ENCODE measurements around the gene DCTD. TPM values are rescaled to one million over a fixed set of nuclear protein-coding genes. Genes with fewer than 3 reads are reported as not detected.

DCTD gene
- total RNA-seq, 2 experiments from 2014 or later: 115 to 117 TPM

DNA sequence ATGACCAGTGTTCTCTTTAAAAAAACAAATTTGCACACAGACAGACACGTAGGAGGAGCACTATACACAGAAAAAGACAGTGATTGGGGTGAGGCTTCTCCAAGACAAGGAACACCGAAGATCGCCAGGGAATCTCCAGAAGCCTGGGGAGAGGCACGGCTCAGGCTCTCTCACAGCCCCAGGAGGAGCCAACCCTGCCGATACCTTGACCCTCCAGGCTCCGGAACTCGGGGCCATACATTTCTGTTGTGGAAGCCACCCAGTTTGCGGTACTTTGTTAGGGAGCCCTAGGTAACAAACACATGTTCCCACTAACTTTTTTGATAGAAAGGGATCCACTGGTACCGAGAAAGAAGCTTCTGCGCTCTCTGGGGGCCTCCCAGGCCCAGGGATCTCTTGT, 55.8 kb downstream of the DCTD start:
- no peak for DNase-seq
- Mint-ChIP-seq H3K36me3 (peaks cover 4% of the 10 kb centered on the region), H3K27me3 (no peaks in the 10 kb centered on the region), H3K4me1 (ENCODE audit: low read depth) (no peaks in the 10 kb centered on the region), H3K9me3 (peaks cover 6% of the 10 kb centered on the region), H3K27ac (no peak overlapping the region), H3K4me3 (no peak overlapping the region)
- intact Hi-C loops (cut with micrococcal nuclease): no loop called here
- ChIA-PET POLR2A (no interaction called here), CTCF (no interaction called here)

DNA sequence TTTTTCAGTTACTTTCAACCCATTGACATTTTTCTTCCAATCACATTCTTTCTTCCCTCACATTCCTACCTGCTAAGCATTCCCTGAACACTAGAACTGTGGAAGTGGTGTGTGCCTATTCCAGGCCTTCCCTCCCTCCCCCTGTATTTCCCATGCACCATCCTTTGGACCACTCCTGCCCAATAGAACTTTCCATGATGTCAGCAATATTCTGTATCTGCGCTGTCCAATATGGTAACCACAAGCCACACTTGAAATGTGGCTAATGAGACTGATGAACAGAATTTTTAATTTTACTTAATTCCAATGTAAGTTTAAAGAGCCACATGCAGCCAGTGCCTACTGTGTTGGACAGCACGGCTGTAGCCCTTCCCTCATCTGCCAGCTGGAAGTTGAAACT, 57.5 kb downstream of the DCTD start:
- Mint-ChIP-seq H3K27ac (no peak overlapping the region), H3K4me3 (no peak overlapping the region), H3K36me3 (peaks cover 4% of the 10 kb centered on the region), H3K27me3 (no peaks in the 10 kb centered on the region), H3K9me3 (peaks cover 6% of the 10 kb centered on the region), H3K4me1 (ENCODE audit: low read depth) (no peaks in the 10 kb centered on the region)
- POLR2A ChIA-PET: no interaction called here
- no peak for DNase-seq
- intact Hi-C loops (cut with micrococcal nuclease): no loop called here
- CTCF ChIA-PET: no interaction called here

DNA sequence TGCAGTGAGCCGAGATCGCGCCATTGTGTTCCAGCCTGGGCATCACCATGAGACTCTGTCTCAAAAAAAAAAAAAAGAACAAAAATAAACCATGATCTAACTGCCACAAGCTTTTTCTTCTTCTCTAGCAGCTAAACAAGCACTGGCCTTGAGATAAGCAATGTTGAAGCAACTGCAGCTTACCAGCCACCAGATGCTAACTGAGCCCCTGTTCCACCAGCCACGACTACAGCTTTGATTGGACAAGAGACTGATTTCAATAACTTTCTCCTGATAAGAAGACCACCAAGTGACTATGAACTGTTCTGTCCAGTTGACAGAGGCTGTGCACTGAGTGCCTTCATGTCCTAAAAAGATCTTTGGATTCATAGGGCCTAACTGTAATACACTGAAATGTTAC, 58.5 kb downstream of the DCTD start:
- Mint-ChIP-seq H3K9me3 (peaks cover 12% of the 10 kb centered on the region), H3K4me1 (ENCODE audit: low read depth) (no peaks in the 10 kb centered on the region), H3K27ac (no peak overlapping the region), H3K36me3 (peaks cover 5% of the 10 kb centered on the region), H3K4me3 (no peak overlapping the region), H3K27me3 (no peaks in the 10 kb centered on the region)
- CTCF ChIA-PET: no interaction called here
- intact Hi-C loops (cut with micrococcal nuclease): no loop called here
- no peak for DNase-seq
- POLR2A ChIA-PET: no interaction called here

DNA sequence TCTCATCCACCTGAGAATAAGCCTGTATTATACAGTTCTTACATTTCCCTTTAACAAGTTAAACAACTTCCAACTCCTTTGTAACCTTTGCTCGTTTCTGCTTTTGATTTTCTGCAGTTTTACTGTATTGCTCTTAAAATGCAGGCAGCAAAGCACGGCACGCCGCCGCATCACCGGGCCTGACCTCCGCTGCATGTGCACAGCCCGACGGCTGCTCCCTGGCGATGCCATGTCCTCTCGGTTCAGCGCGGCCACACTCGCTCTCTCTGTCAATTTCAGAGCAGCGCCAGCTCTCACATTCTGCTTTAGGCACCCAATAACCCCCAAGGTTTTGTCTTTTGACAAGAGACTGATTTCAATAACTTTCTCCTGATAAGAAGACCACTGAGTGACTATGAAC, 60.3 kb downstream of the DCTD start:
- CTCF ChIA-PET: no interaction called here
- Mint-ChIP-seq H3K36me3 (peaks cover 5% of the 10 kb centered on the region), H3K4me3 (no peak overlapping the region)

DNA sequence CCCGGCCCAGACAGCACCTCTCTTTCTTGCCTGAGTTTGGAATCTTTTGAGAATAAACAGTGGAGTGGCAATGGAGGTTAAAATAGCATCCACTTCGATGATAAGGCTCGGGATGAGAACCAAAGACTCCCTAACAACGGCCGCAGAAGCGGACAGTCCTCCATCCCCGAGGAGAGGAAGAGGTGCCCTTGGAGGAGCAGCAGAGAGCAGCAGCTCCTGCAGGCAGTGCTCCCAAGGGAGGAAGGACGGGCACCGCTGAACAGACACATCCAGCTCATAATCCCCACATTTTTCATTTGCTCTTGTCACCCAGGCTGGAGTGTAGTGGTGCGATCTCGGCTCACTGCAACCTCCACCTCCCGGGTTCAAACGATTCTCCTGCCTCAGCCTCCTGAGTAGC, 61.3 kb downstream of the DCTD start:
- CTCF ChIA-PET: no interaction called here
- intact Hi-C loops (cut with micrococcal nuclease): no loop called here

More for the DNA sequence above, 60.3 kb downstream of the DCTD start:
- Mint-ChIP-seq H3K27ac (no peak overlapping the region), H3K9me3 (peaks cover 16% of the 10 kb centered on the region), H3K4me1 (ENCODE audit: low read depth) (no peaks in the 10 kb centered on the region), H3K27me3 (no peaks in the 10 kb centered on the region)
- intact Hi-C loops (cut with micrococcal nuclease): no loop called here
- POLR2A ChIA-PET: no interaction called here
- no peak for DNase-seq

DNA sequence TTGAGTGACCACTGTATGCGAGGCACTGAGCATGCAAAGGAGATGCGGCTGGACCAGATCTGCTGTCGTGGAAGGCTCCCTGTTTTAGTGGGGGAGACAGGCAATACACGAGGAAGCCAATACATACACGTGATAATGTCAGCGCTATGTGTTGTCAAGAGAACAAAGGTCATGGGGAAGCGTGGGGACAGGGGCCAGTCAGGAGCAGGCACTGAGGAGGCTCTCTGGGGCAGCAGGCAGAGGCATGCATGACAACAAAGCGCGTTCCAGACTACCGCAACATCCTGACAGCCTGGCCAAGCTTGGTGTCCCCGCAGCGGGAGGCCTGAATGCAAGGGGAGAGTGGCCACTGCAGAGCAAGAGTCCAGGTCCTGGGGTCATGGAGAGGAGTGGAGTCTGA, 61.9 kb downstream of the DCTD start:
- intact Hi-C loops (cut with micrococcal nuclease): no loop called here
- no peaks in the 10 kb centered on the region for H3K27me3 Mint-ChIP-seq
- POLR2A ChIA-PET: no interaction called here
- H3K4me3 Mint-ChIP-seq: no peak overlapping the region
- no peak for DNase-seq
- H3K9me3 Mint-ChIP-seq: peaks cover 14% of the 10 kb centered on the region
- CTCF ChIA-PET: no interaction called here
- H3K36me3 Mint-ChIP-seq: peaks cover 5% of the 10 kb centered on the region
- no peak overlapping the region for H3K27ac Mint-ChIP-seq
- no peaks in the 10 kb centered on the region for H3K4me1 Mint-ChIP-seq (ENCODE audit: low read depth)

More for the DNA sequence above, 61.3 kb downstream of the DCTD start:
- Mint-ChIP-seq H3K27ac (no peak overlapping the region), H3K9me3 (peaks cover 15% of the 10 kb centered on the region), H3K4me3 (no peak overlapping the region), H3K4me1 (ENCODE audit: low read depth) (no peaks in the 10 kb centered on the region), H3K27me3 (no peaks in the 10 kb centered on the region), H3K36me3 (peaks cover 5% of the 10 kb centered on the region)
- no peak for DNase-seq
- POLR2A ChIA-PET: no interaction called here

DNA sequence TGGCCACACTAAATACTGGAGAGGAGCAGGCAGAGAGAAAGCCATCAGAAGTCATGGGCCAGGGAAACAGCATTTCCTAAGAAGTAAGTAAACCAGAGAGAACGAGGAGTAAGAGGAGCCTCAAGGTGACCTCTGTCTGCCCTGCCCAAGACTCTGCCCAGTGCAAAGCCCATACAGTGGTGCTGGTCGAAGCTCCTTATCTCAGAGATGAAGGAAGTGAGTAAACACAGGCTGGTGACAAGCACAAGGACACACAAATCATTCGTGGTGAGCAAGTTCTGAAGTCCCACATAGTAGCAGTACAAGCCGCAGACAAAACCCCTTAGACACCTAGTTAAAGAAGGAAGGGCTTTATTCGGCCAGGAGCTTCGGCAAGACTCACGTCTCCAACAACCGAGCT, 62.7 kb downstream of the DCTD start:
- Mint-ChIP-seq H3K27me3 (no peaks in the 10 kb centered on the region), H3K36me3 (peaks cover 2% of the 10 kb centered on the region), H3K4me3 (no peak overlapping the region), H3K9me3 (peaks cover 10% of the 10 kb centered on the region), H3K27ac (no peak overlapping the region), H3K4me1 (ENCODE audit: low read depth) (no peaks in the 10 kb centered on the region)
- POLR2A ChIA-PET: no interaction called here
- intact Hi-C loops (cut with micrococcal nuclease): no loop called here
- DNase-seq: no peak
- CTCF ChIA-PET: no interaction called here

DNA sequence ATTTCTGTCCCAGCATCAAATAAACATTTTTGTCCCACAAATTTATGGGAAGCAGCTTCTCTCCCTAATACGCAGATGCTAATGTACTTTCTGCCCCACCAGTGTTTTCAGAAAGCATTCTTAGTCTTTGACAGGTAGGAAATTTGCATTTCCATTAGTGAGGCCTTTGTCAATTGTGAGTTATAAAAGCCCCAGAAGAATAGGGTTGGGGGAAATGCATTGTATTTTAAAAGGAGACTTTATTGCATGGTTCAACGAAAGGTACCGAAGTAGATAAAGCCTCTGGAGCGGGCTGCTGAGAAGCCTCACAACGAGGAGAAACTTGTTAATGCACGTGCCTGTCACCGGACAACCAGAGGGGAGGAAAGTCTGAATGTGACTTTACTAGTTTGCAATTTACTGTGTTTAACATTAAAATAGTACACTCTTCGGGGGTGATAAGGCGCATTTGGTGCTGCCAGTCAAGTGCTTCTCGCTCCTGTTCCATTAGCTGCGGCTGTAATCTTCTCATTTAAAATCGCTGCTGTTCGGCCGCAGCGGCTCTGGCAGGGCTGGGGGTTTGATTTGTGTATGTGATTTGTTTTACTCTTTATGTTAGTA, 63.4 kb downstream of the DCTD start:
- ChIA-PET POLR2A (no interaction called here), CTCF (no interaction called here)
- no peak for DNase-seq
- no peak overlapping the region for H3K27ac Mint-ChIP-seq
- H3K36me3 Mint-ChIP-seq: peaks cover 2% of the 10 kb centered on the region
- H3K9me3 Mint-ChIP-seq: peaks cover 10% of the 10 kb centered on the region
- no peak overlapping the region for H3K4me3 Mint-ChIP-seq
- no peaks in the 10 kb centered on the region for H3K27me3 Mint-ChIP-seq
- H3K4me1 Mint-ChIP-seq (ENCODE audit: low read depth): no peaks in the 10 kb centered on the region
- intact Hi-C loops (cut with micrococcal nuclease): no loop called here

DNA sequence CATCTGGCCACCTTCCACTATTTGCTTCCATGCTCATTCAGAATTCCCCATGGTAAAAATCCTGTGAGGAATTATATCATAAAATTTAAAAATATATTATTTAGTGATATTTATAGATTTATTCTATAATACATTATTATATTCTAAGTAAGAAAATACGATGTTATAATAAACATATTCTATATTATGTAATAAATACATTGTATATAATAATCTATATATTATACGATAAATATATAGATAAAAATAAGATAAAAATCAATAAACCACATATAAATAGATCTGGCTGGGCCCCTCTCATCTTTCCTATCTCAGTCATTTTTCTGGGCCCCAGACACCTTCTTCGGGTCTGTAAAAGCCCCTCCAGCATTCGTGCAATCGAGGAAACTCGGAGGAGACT, 68.5 kb downstream of the DCTD start:
- CTCF ChIA-PET: interaction anchor here (0.5 kb wide), 1 partner anchor 465 kb away, joined by 3 read pairs; no protein-coding TSS in a partner anchor
- Mint-ChIP-seq H3K36me3 (no peaks in the 10 kb centered on the region), H3K9me3 (peaks cover 4% of the 10 kb centered on the region), H3K27ac (no peak overlapping the region), H3K4me1 (ENCODE audit: low read depth) (no peaks in the 10 kb centered on the region), H3K4me3 (no peak overlapping the region), H3K27me3 (peaks cover 6% of the 10 kb centered on the region)
- intact Hi-C loops (cut with micrococcal nuclease): no loop called here
- POLR2A ChIA-PET: no interaction called here
- no peak for DNase-seq

DNA sequence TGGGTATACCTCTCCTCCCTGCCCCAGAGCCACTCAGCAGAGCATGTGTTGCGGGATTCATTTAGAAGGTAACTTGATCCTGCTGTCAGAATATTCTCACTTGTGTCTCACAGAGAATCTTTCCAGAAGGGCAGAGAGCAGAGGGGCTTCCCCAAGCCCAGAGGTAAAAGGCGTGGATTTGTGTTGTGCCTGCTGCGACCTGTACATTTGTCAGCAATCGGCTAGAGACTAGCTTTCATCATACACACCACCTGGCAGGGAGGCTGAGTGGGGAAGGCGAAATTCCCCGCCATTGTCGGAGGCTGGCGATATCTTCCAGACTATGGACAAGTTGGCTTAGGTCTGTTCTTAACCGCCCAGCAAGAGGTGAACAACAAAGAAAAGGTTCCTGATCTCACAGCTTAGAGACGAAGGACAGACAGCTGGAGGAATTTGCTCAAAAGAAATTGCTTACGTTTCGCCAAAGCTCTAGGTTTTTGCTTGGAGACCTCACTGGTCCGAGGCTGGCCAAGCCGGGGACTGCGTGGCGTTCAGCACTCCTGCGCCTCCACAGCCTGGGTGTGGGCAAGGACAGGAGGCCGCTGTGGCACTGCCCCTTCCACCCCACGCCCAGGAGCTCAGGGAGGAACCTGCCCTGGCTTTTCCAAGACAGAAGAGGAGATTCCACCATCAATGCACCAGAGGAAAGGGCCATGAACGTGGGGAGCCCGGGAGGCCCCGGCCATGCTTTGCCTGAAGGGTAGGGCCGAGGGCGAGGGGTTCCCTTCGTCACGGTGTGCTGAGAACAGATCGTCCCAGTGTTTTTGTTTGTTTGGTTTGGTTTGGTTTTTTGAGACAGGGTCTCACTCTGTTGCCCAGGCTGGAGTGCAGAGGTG, 69.4 kb downstream of the DCTD start:
- peaks cover 8% of the 10 kb centered on the region for H3K27me3 Mint-ChIP-seq
- CTCF ChIA-PET: interaction anchor here (0.5 kb wide), 1 partner anchor 464 kb away, joined by 3 read pairs; no protein-coding TSS in a partner anchor
- H3K9me3 Mint-ChIP-seq: no peaks in the 10 kb centered on the region
- H3K36me3 Mint-ChIP-seq: no peaks in the 10 kb centered on the region
- H3K27ac Mint-ChIP-seq: no peak overlapping the region
- intact Hi-C loops (cut with micrococcal nuclease): no loop called here
- no peaks in the 10 kb centered on the region for H3K4me1 Mint-ChIP-seq (ENCODE audit: low read depth)
- no peak overlapping the region for H3K4me3 Mint-ChIP-seq
- POLR2A ChIA-PET: interaction anchor here (0.5 kb wide), 1 partner anchor 21 kb away, joined by 3 read pairs; no protein-coding TSS in a partner anchor
- no peak for DNase-seq

DNA sequence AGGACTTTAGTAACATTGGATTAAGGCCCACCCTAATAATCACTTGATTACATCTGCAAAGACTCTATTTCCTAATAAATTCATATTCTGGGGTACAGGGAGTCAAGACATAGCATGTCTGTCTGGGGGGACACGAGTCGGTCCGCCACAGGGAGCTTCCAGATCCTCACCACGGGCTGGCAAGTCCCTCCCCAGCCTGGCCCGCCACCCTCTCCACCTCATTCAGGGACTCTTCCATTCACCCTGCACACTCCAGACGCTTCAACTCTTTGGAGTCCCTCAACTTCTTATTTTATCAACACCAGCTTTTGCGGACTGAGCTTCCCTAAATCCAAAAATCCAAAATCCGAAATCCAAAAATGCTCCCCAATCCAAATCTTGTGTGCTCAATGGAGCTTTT, 71.2 kb downstream of the DCTD start:
- no peaks in the 10 kb centered on the region for H3K4me1 Mint-ChIP-seq (ENCODE audit: low read depth)
- H3K4me3 Mint-ChIP-seq: no peak overlapping the region
- intact Hi-C loops (cut with micrococcal nuclease): no loop called here
- no peak overlapping the region for H3K27ac Mint-ChIP-seq
- peaks cover 8% of the 10 kb centered on the region for H3K27me3 Mint-ChIP-seq
- CTCF ChIA-PET: no interaction called here
- DNase-seq: no peak
- POLR2A ChIA-PET: no interaction called here
- H3K36me3 Mint-ChIP-seq: no peaks in the 10 kb centered on the region
- H3K9me3 Mint-ChIP-seq: no peaks in the 10 kb centered on the region

DNA sequence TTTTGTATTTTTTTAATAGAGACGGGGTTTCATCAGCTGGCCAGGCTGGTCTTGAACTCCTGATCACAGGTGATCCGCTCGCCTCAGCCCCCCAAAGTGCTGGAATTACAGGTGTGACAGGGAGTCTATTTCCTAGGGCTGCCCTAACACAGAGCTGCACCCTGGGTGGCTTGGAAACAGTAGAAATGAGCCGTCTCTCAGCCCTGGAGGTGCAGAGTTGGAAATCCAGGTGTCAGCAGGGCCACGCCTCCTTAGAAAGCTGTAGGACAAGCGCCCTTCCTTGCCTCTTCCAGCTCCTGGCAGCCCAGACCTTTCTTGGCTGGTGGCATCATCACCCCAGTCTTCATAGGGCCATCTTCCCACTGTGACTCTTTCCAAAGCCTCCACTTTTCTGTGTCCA, 71.6 kb downstream of the DCTD start:
- DNase-seq: no peak
- ChIA-PET CTCF (no interaction called here), POLR2A (no interaction called here)
- Mint-ChIP-seq H3K4me3 (no peak overlapping the region), H3K9me3 (no peaks in the 10 kb centered on the region), H3K36me3 (no peaks in the 10 kb centered on the region), H3K4me1 (ENCODE audit: low read depth) (no peaks in the 10 kb centered on the region), H3K27ac (no peak overlapping the region), H3K27me3 (peaks cover 8% of the 10 kb centered on the region)
- intact Hi-C loops (cut with micrococcal nuclease): no loop called here

DNA sequence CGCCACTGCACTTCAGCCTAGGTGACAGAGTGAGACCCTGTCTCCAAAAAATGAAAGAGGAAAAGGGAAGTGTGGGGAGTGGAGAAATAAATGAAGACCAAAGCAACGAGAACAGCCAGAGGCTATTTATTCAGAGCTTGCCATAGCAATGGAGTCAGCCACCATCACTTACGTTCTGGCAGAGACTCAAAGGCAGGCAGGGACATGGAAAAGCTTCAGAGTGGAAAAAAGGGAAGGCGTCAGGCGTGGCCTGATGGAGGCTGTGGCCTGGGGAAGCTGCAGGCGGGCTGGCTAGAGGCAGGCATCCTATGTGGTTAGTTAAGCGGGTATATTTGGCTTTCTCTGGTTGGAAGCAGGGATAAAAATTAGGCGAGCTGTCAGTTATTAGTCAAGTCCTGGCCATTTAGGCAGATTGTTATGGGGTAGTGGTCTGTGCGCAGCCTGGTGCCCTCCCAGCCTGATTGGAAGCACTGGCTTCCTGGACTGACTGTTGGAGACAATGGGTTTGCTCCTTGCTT, 73.3 kb downstream of the DCTD start:
- no peak overlapping the region for H3K27ac Mint-ChIP-seq
- no peaks in the 10 kb centered on the region for H3K4me1 Mint-ChIP-seq (ENCODE audit: low read depth)
- H3K4me3 Mint-ChIP-seq: no peak overlapping the region
- intact Hi-C loops (cut with micrococcal nuclease): no loop called here
- POLR2A ChIA-PET: interaction anchor here (0.6 kb wide), 1 partner anchor 56 kb away, joined by 3 read pairs; no protein-coding TSS in a partner anchor
- no peaks in the 10 kb centered on the region for H3K9me3 Mint-ChIP-seq
- H3K27me3 Mint-ChIP-seq: peaks cover 13% of the 10 kb centered on the region
- H3K36me3 Mint-ChIP-seq: no peaks in the 10 kb centered on the region
- CTCF ChIA-PET: no interaction called here
- DNase-seq: no peak

All from activated CD4-positive, alpha-beta memory T cell treated with anti-CD3 and anti-CD28 coated beads for 36 hours (primary cell).